Central memory CD4-positive, alpha-beta T cell (primary cell): ENCODE results near the gene A2ML1.
A peak's percentile ranks its signal among the peaks of the same experiment; 100 is the strongest.
"Not testable (repeated sequence)": the region's sequence is repeated elsewhere in the genome, so short reads cannot be mapped to it uniquely, and the experiment has no call there.

Source experiments
- DNase-seq: peaks from one replicate; pipeline ENCODE4 v3.0.0; 2022

A2ML1 gene

GRCh38 chr12:8909752-8910151, 87.3 kb downstream of the A2ML1 start:
- DNase-seq = no peak

- no peak for DNase-seq
Observed at GRCh38 chr12:8911606-8912268, 89.3 kb downstream of the A2ML1 start.

- peak; percentile 16 for DNase-seq
Observed at GRCh38 chr12:8912914-8913313, 90.5 kb downstream of the A2ML1 start.

- no peak for DNase-seq
Observed at GRCh38 chr12:8913702-8914032, 91.2 kb downstream of the A2ML1 start.

- DNase-seq = peak; percentile 74
Observed at GRCh38 chr12:8914033-8914715, 91.8 kb downstream of the A2ML1 start, which contains the start of gene PHC1. PHC1 (plus strand) TSS chr12:8914509; CDS start chr12:8917678, 3,169 bp downstream.

GRCh38 chr12:8914716-8915526, 92.5 kb downstream of the A2ML1 start:
- DNase-seq = peak; percentile 63

- no peak for DNase-seq
Observed at GRCh38 chr12:8916154-8916553, 93.7 kb downstream of the A2ML1 start.

GRCh38 chr12:8917031-8917430, 94.6 kb downstream of the A2ML1 start:
- DNase-seq = no peak

- DNase-seq = no peak
Observed at GRCh38 chr12:8917751-8918150, 95.3 kb downstream of the A2ML1 start.

- DNase-seq = not testable (repeated sequence)
Observed at GRCh38 chr12:8919643-8920042, 97.2 kb downstream of the A2ML1 start.

GRCh38 chr12:8922544-8922943, 100.1 kb downstream of the A2ML1 start:
- DNase-seq = no peak
